OCI-LY3 (cell line): ENCODE measurements around the gene ZNF438.

Experiments
- CTCF ChIP-seq: fragments of 200-600, 300-600 bp; sonication (generic); IDR thresholded peaks from 2 replicates; pipeline ENCODE4 v1.5.1; 2014; ENCODE audit warnings: antibody characterized with exemption, low read length, low read depth
- EZH2phosphoT487 ChIP-seq: fragments of 200-600 bp; shearing (Covaris generic); IDR thresholded peaks from 2 replicates; pipeline ENCODE4 v1.6.1; 2018; ENCODE audit warnings: antibody characterized with exemption, mixed run types, low read depth

GRCh38 chr10:30847199-30847598, 184.5 kb downstream of the ZNF438 start:
- TF ChIP-seq EZH2phosphoT487 (no peak), CTCF (no peak)
